Fibroblast of villous mesenchyme (primary cell): ENCODE data around the gene ITGB2. TPM values are rescaled to one million over a fixed set of nuclear protein-coding genes. Genes with fewer than 3 reads are reported as not detected.

Experiments
- DNase-seq: peaks from one replicate; pipeline ENCODE4 v3.0.0-alpha.2; 2010; ENCODE audit warnings: low read depth
- H3K4me3 ChIP-seq: 2 replicates; pipeline ENCODE4 v1.5.1; 2011; ENCODE audit warnings: low read depth, mild to moderate bottlenecking, low read length
- total RNA-seq: library from RNA; depleted of rRNA; stranded (reverse); fragments of >200 nt; gene quantifications from 2 replicates; pipeline ENCODE4 v1.2.3, GENCODE V29; 2012
- TF ChIP-seq, protein P1 (sequence below): IDR thresholded peaks from 2 replicates; pipeline ENCODE4 v1.5.1; 2012; ENCODE audit warnings: low read depth, mild to moderate bottlenecking, low read length; ENCODE audit not compliant: insufficient read depth

Gene ITGB2
- under 0.01 and 0.43 TPM in 2 replicates for total RNA-seq

DNA sequence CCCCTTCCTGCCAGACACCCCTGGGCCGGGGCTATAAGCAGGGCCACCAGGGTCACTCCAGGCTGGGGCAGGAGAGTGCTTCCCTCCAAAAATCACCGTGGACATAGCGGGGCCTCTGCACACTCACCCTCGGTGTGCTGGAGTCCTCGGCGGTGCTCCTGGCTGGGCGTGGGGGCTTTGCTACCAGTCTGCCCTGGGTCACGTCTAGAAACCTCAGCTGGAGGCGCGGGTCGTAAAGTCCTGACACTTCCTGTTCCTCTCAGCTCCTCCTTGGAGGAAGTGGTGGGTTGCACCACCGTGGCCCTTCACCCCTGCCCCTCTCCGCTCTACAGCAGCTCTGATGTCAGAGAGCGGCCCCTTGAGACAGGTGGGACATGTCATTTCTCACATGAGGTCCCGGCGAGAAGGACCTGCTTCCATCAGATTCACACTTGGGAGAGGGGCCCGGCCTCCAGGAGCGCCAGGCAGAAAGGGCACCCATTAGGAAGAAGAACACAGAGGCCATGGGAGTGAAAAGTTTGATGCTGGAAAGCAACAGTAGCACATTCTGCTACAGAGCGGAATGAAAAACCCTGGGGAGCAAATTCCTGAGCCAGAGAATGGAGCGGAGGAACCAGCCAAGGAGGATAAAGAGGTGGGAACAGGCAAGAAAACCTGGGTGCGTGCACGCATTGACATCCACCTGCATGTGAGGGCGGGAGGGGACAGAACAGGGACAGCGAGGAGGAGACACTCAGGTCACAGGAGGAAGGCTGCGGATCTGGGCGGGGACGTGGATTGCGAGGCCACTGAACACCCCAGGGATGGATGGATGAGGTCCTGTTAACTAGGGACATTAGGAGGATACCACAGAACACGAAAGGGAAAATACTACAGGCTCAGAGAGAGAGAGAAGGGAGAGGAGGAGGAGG is at the start of gene ITGB2:
TSS of gene ITGB2 (minus strand) at position 206 of the 911 bp plus-strand sequence. CDS start 10,117 bp downstream, outside the sequence.
- H3K4me3 ChIP-seq = no peak within 1 kb of the TSS
- TF ChIP-seq, protein P1, sequence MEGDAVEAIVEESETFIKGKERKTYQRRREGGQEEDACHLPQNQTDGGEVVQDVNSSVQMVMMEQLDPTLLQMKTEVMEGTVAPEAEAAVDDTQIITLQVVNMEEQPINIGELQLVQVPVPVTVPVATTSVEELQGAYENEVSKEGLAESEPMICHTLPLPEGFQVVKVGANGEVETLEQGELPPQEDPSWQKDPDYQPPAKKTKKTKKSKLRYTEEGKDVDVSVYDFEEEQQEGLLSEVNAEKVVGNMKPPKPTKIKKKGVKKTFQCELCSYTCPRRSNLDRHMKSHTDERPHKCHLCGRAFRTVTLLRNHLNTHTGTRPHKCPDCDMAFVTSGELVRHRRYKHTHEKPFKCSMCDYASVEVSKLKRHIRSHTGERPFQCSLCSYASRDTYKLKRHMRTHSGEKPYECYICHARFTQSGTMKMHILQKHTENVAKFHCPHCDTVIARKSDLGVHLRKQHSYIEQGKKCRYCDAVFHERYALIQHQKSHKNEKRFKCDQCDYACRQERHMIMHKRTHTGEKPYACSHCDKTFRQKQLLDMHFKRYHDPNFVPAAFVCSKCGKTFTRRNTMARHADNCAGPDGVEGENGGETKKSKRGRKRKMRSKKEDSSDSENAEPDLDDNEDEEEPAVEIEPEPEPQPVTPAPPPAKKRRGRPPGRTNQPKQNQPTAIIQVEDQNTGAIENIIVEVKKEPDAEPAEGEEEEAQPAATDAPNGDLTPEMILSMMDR = no peak
- DNase-seq = no peak

GRCh38 chr21:44969931-44970755 is 49.4 kb upstream of the ITGB2 start:
- TF ChIP-seq, protein P1 = no peak
- H3K4me3 ChIP-seq = no peak overlapping the region
- DNase-seq = peak; percentile 54

- H3K4me3 ChIP-seq = no peak overlapping the region
- no peak for DNase-seq
- TF ChIP-seq, protein P1 = no peak
These were observed 48.5 kb upstream of the ITGB2 start for GRCh38 chr21:44969066-44969670.

GRCh38 chr21:44967082-44968047 is 46.7 kb upstream of the ITGB2 start:
- no peak overlapping the region for H3K4me3 ChIP-seq
- TF ChIP-seq, protein P1 = no peak
- no peak for DNase-seq

- no peak overlapping the region for H3K4me3 ChIP-seq
- peak; percentile 46 for DNase-seq
- TF ChIP-seq, protein P1 = no peak
These were observed 45.7 kb upstream of the ITGB2 start for GRCh38 chr21:44966135-44967081.
